NCI-H187 (cell line): ENCODE data around the gene SAG.

ENCODE experiments used
- DNase-seq, 2 experiments: peaks; one replicate each; lab custom pipeline; 2025; lab: John Stamatoyannopoulos, UW

Gene SAG

GRCh38 chr2:233307565-233307964 lies at the start of gene SAG:
TSS of gene SAG (plus strand) at chr2:233307816. CDS start at chr2:233309190, 1,374 bp downstream.
- DNase-seq, result no peak

- no peak for DNase-seq
Measured at GRCh38 chr2:233258211-233258610, 49.4 kb upstream of the SAG start.

DNA sequence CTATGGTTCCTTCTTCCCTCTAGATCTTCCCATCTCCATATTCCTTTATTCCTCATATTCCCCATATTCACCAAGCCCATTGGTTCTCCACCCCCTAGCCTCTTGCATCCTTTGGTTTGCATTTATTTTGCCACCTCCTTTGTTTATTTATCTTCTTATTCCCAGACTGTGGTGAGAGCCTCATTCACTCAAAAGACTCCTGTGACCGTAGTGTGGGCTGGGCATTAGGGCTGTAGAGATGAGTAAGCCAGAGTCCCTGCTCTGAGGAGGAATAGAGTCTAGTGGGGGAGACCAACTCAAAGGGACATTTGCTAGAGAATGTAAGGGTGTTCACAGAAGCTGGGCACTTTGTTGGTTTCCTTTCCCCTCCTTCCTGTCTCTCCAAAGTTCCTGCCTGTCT lies 47.9 kb upstream of the SAG start:
- DNase-seq, result no peak

- no peak for DNase-seq
Measured at GRCh38 chr2:233260661-233261060, 47.0 kb upstream of the SAG start.

- DNase-seq, result no peak
Measured at GRCh38 chr2:233261819-233262555, 45.6 kb upstream of the SAG start.

DNA sequence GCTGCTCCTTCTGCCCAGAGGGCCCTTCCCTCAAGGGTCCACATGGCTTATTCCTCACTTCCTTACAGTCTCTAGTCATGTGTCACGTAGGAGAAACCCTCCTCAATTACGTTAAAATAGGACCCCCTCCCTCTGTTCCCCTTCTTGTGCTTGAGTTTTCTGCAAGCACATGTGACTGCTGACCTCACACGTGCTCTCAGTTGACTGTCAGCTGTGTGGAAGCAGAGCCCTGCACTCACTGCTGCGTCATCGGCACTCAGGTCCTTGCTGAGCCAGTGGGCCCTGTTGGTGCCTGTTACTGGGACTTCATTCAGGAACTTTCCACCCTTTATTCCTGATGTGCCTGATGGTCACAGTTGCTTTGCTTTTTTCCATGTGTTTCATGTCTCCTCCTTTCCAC lies 45.1 kb upstream of the SAG start:
- no peak for DNase-seq

DNA sequence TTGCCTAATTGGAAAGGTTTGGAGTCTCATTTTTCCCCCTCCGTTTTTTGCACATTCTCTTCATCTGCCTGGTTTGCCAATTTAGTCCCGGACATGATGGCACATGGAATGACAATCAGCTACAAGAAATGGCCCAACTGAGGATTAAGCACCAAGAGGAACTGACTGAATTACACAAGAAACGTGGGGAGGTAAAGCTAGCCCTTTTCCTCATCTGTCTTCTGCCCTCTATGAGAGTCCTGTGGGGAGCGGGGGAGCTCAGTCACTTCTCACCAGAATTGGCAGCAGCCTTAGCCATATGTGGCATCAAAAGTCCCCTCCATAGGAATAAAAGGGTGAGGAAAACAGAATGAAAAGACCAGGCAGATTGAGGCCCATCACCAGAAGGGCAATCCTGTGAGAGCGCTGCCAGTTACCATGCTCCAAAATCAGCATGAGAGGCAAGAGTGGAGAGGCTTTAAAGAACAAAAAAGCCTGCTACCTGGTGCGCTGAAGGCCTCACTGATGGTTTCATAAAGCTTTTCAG lies 44.5 kb upstream of the SAG start:
- DNase-seq, result no peak

DNA sequence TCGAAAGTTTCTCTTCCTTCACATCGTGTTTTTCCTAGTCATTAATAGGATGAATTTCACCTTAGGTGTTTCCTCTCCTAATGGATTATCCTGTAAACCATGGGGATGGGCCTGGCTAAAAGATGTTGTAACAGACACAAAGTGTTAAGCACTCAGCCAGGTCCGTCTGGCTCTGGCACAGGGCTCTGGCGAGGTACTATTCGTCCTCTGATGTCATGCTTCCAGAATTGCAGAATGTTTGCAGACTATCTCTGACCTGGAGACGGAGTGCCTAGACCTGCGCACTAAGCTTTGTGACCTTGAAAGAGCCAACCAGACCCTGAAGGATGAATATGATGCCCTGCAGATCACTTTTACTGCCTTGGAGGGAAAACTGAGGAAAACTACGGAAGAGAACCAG lies 42.9 kb upstream of the SAG start:
- no peak for DNase-seq

DNA sequence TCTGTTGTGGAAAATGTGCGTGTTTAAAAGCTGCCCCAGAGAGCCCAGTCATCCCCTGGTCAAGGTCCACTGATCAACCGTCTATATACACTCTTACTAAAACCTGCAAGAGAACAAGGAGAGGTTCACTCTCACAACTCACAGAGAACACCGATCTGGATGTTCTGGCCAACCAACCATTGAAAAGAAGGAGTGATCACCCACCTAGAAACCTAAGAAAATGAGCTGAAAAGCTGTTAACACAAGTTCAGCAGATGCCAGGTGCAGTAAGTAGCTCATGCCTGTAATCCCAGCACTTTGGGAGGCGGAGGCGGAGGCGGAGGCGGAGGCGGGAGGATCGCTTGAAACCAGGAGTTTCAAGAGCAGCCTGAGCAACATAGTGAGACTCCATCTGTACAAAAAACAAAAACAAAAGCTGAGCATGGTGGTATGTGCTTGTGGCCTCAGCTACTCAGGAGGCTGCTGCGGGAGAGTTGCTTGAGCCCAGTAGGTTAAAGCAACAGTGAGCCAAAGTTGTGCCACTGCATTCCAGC lies 41.7 kb upstream of the SAG start:
- DNase-seq, result no peak

GRCh38 chr2:233266481-233266880 lies 41.1 kb upstream of the SAG start:
- no peak for DNase-seq

DNA sequence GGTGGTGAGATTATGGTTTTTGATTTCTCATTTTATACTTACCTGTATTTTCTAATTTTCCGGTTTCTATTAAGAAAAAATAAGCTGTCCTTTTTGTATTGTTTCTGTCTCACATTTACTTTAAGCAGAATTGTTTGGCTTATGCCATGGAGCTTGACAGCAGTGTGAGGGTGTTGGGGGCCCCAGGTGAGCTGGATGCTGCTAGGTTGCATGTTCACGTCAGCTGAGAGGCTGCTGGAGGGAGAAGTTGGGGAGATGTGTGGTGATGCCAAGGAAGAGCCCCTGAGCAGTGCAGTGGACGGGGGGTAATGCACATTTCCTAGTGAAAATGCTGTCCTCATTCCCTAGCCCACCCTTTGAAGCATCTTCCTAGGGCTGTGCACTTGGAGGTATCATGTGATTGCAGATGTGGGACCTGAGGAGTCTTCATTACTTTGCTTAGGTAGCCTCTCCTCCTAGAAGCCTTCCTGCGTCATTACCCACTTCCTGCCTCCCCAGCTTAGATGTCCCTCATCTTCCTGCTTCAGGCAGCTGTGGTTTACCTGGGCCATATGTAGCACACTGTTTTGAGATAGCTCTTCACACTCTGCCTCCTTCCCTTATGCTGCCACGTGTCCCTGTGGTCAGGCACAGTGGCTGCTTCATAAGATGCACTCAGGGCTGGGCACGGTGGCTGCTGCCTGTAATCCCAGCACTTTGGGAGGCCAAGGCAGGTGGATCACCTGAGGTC lies 39.9 kb upstream of the SAG start:
- DNase-seq, result no peak

DNA sequence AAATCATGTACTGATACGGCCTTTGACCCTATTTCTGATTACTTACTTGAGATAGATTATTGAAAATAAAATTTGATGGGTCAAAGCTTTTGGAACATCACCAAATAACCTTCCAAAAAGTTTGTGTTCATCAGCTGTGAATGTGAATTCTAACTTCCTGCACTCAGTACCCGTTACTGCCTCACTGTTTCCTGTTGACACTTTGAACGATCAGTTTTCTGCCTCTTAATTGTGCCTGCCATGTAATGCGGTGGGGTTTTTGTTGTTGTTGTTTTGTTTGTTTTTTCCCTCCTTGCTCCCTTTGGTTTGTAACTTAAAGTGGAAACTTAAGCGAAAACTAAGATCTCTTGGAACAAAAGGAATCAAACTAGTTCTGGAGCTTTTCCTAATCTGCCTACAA lies 37.2 kb upstream of the SAG start:
- no peak for DNase-seq

- no peak for DNase-seq
Measured at GRCh38 chr2:233270951-233271350, 36.7 kb upstream of the SAG start.

DNA sequence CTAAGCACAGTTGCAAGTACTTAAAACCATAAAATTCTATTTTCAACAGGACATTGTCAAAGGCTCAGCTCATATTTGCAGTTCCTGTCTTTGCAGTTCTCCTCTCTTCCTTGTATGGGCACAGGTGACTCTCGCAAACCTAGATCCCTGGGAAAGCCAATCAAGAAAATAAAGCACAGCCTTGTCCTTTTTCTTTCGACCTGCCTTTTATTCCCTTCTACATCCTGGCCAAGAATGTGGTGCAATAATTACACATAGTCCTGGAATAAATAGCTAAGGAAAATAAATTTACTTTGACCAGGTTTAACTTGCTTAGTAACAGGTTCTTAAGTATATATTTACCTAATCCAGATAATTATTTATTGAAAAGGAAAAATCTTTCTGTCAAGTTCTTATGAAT lies 35.9 kb upstream of the SAG start:
- DNase-seq, result no peak

DNA sequence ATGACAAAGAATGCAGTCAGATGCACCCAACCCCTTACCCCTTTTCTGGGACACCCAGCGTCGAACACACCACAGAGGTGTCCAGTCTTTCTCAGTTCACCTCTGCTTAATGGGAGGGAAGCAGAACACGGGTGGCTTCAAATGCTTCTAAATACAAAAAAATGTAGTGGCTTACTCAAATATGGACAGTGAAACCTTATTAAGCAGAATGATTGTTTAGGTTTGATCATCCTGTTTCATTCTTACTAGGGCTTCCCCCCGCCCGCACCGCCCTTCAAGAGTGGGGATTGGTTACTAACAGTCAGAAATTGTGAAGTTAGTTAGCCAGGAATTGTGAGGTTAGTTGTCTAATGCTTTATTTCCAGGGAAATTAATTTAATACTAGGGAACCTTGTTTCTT lies 34.5 kb upstream of the SAG start:
- no peak for DNase-seq

DNA sequence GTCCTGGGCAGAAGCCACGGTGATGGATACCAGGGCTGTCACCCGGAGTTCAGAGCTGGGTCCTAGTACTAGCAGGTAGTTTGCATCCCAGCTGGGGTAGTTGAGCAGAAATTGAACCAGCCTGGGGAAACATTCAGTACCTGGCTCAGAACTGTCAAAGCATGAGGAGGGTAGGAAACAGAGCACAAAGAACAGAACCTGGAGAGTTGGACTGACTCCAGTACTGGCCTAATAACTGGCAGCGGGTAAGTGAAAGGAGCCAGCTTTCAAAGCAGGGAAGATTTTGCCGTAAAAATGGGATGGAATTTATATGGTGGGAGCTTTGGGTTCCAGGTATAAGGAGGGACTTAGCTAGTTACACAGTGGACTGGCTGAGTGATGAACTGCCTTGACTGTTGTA lies 32.4 kb upstream of the SAG start:
- DNase-seq, result no peak

- DNase-seq, result no peak
Measured at GRCh38 chr2:233278921-233279320, 28.7 kb upstream of the SAG start.

GRCh38 chr2:233280114-233280693 lies 27.4 kb upstream of the SAG start:
- no peak for DNase-seq

- no peak for DNase-seq
Measured at GRCh38 chr2:233281553-233281952, 26.1 kb upstream of the SAG start.

DNA sequence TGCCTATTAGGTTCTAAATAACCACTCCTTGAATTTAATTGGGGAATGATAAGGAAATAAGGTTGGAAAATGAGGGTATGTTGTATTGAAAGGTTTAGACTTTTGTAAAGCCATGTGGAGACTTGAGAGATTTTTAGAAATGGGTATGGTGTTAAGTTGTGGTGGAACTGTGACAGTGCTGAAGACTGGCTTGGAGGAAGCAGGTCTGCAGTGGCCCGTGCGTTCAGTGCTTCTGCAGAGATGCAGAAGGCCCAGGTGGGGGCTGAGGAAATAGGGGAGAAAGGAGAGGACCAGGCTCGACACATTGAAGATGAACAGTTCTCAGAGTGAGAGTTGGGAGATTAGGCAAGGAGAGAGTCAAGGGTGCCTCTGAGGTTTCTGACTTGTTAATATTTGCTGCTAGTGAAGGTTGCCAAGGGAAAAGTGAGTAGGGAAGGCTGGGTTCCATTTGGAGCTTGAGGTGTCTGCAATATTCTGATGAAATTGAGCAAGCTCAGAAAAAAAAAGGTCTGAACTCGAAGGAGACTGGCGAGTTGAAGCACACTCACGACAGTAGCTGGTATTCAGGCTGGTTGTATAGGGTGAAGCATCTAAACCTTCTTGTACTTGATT lies 25.5 kb upstream of the SAG start:
- DNase-seq, result no peak

- no peak for DNase-seq
Measured at GRCh38 chr2:233285921-233286320, 21.7 kb upstream of the SAG start.

- DNase-seq, result no peak
Measured at GRCh38 chr2:233287871-233288270, 19.7 kb upstream of the SAG start.
